Activated CD4-positive, alpha-beta T cell treated with anti-CD3 and anti-CD28 coated beads, Interleukin-2, amount 10 ng/mL, durations not matched to agents 24 days and 14 days (primary cell): Measurements from ENCODE around the gene IL4R. TPM values are rescaled to one million over a fixed set of nuclear protein-coding genes. Genes with fewer than 3 reads are reported as not detected.
"Not testable (repeated sequence)": the region's sequence is repeated elsewhere in the genome, so short reads cannot be mapped to it uniquely, and the experiment has no call there.

Experiments
- DNase-seq: peaks from one replicate; pipeline ENCODE4 v3.0.0; 2022
- H3K27ac Mint-ChIP-seq: one replicate; pipeline ENCODE4 v1.8.0; 2022; ENCODE audit warnings: mild to moderate bottlenecking, mixed read lengths
- H3K27me3 Mint-ChIP-seq: one replicate; pipeline ENCODE4 v1.8.0; 2022; ENCODE audit warnings: mixed read lengths
- H3K36me3 Mint-ChIP-seq: one replicate; pipeline ENCODE4 v1.8.0; 2022; ENCODE audit warnings: low read depth, mild to moderate bottlenecking, mixed read lengths
- H3K4me1 Mint-ChIP-seq: one replicate; pipeline ENCODE4 v1.8.0; 2021; ENCODE audit warnings: mixed read lengths
- H3K4me3 Mint-ChIP-seq: one replicate; pipeline ENCODE4 v1.8.0; 2022; ENCODE audit warnings: mild to moderate bottlenecking, moderate library complexity, mixed read lengths
- H3K9me3 Mint-ChIP-seq: one replicate; pipeline ENCODE4 v1.8.0; 2021; ENCODE audit warnings: mixed read lengths
- intact Hi-C: fragments of 100-400 bp; cut with micrococcal nuclease; formaldehyde crosslinking; loops from one replicate; pipeline ENCODE4 v1.15.1; 2023
- total RNA-seq: library from RNA; stranded (reverse); gene quantifications from 2 replicates; pipeline ENCODE4 v1.2.3, GENCODE V29; 2022

Gene IL4R
- total RNA-seq, 1 donor from 2014 or later, result 375 TPM

- Mint-ChIP-seq H3K4me1 (peaks cover 77% of the 10 kb centered on the region), H3K4me3 (peak overlapping the region; percentile 52), H3K9me3 (no peaks in the 10 kb centered on the region), H3K27me3 (no peaks in the 10 kb centered on the region), H3K27ac (peak overlapping the region; percentile 88), H3K36me3 (peaks cover 88% of the 10 kb centered on the region)
- intact Hi-C loops, result no loop called here
- no peak for DNase-seq
Measured at GRCh38 chr16:27323781-27324561, 10.2 kb downstream of the IL4R start.

GRCh38 chr16:27324851-27325301, 11.1 kb downstream of the IL4R start:
- Mint-ChIP-seq H3K27ac (peak overlapping the region; percentile 85), H3K4me1 (peaks cover 79% of the 10 kb centered on the region), H3K9me3 (no peaks in the 10 kb centered on the region), H3K36me3 (peaks cover 88% of the 10 kb centered on the region), H3K27me3 (no peaks in the 10 kb centered on the region), H3K4me3 (peak overlapping the region; percentile 64)
- intact Hi-C loops, result no loop called here
- no peak for DNase-seq

DNA sequence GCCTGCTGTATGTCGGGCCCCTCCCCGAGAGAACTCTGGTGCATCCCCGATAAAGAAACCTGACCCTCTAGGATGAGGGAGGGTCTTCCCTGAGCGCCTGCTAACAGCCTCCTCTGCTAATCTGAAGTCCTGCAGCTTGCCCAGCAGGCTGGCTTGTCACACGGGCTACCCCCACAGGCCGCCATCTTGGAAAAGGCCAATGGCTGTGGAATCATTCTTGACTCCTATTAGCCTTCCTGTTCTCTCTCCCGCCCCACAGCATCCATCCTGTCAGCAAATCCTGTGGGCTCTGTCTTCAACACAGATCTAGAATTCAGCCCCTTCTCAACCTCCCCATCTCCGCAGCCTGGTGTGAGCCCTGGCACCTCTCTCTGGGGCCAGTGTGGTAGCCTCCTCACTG, 12.0 kb downstream of the IL4R start:
- Mint-ChIP-seq H3K4me3 (peak overlapping the region; percentile 75), H3K36me3 (peaks cover 87% of the 10 kb centered on the region), H3K9me3 (no peaks in the 10 kb centered on the region), H3K27ac (peak overlapping the region; percentile 95), H3K27me3 (no peaks in the 10 kb centered on the region), H3K4me1 (peaks cover 78% of the 10 kb centered on the region)
- DNase-seq, result no peak
- intact Hi-C loops, result loop anchor here (2.0 kb wide), 1 partner anchor 41 kb away; no protein-coding TSS in a partner anchor

- Mint-ChIP-seq H3K4me1 (peaks cover 76% of the 10 kb centered on the region), H3K36me3 (peaks cover 87% of the 10 kb centered on the region), H3K9me3 (no peaks in the 10 kb centered on the region), H3K4me3 (peak overlapping the region; percentile 75), H3K27ac (peak overlapping the region; percentile 95), H3K27me3 (no peaks in the 10 kb centered on the region)
- intact Hi-C loops, result loop anchor here (2.0 kb wide), 1 partner anchor 41 kb away; no protein-coding TSS in a partner anchor
- DNase-seq, result no peak
Measured at GRCh38 chr16:27326251-27326650, 12.5 kb downstream of the IL4R start.

GRCh38 chr16:27326738-27327585, 13.2 kb downstream of the IL4R start:
- peak overlapping the region; percentile 95 for H3K27ac Mint-ChIP-seq
- H3K36me3 Mint-ChIP-seq, result peaks cover 86% of the 10 kb centered on the region
- peaks cover 73% of the 10 kb centered on the region for H3K4me1 Mint-ChIP-seq
- H3K9me3 Mint-ChIP-seq, result no peaks in the 10 kb centered on the region
- no peaks in the 10 kb centered on the region for H3K27me3 Mint-ChIP-seq
- H3K4me3 Mint-ChIP-seq, result peak overlapping the region; percentile 75
- DNase-seq, result peak; percentile 80
- intact Hi-C loops, result loop anchor here (1.0 to 2.0 kb wide), 2 partner anchors 9 to 40 kb away; no protein-coding TSS in a partner anchor

- Mint-ChIP-seq H3K4me3 (peak overlapping the region; percentile 75), H3K36me3 (peaks cover 87% of the 10 kb centered on the region)
- intact Hi-C loops, result loop anchor here (1.0 to 2.0 kb wide), 2 partner anchors 9 to 39 kb away; no protein-coding TSS in a partner anchor
Measured at GRCh38 chr16:27327586-27327915, 13.8 kb downstream of the IL4R start.

GRCh38 chr16:27328937-27329336, 15.2 kb downstream of the IL4R start:
- no peak for DNase-seq
- Mint-ChIP-seq H3K27ac (peak overlapping the region; percentile 87), H3K9me3 (no peaks in the 10 kb centered on the region), H3K27me3 (no peaks in the 10 kb centered on the region), H3K4me3 (peak overlapping the region; percentile 63), H3K4me1 (peaks cover 72% of the 10 kb centered on the region), H3K36me3 (peaks cover 83% of the 10 kb centered on the region)
- intact Hi-C loops, result no loop called here

More at GRCh38 chr16:27327586-27327915, 13.8 kb downstream of the IL4R start:
- Mint-ChIP-seq H3K4me1 (peaks cover 73% of the 10 kb centered on the region), H3K9me3 (no peaks in the 10 kb centered on the region), H3K27ac (peak overlapping the region; percentile 95), H3K27me3 (no peaks in the 10 kb centered on the region)
- DNase-seq, result no peak

DNA sequence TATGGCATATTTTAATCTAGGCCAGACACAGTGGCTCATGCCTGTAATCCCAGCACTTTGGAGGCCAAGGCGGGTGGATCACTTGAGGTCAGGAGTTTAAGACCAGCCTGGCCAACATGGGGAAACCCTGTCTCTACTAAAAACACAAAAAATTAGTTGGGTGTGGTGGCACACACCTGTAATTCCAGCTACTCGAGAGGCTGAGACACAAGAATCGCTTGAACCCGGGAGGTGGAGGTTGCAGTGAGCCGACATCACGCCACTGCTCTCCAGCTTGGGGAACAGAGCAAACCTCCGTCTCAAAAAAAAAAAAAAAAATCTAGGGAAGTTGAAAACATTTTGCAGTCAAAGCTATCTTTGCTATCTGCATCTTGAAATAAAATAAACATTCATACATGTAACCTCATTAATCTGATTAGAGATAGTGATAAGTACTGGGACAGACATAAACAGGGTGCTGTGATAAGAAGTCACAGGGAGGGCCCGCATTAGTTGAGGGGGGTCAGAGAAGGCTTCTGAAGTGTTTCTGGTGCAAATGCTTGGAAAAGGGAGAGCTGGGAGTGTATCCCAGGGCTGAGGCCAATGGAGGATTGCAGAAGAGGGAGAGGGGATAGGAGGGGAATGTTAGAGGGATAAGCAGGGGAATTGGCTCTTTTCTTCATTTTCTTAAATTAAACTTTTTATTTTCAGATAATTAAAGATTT, 15.8 kb downstream of the IL4R start:
- Mint-ChIP-seq H3K27ac (peak overlapping the region; percentile 87), H3K4me1 (peaks cover 71% of the 10 kb centered on the region), H3K36me3 (peaks cover 84% of the 10 kb centered on the region), H3K4me3 (peak overlapping the region; percentile 63)
- intact Hi-C loops, H3K9me3 Mint-ChIP-seq, DNase-seq, H3K27me3 Mint-ChIP-seq: not testable (repeated sequence)

DNA sequence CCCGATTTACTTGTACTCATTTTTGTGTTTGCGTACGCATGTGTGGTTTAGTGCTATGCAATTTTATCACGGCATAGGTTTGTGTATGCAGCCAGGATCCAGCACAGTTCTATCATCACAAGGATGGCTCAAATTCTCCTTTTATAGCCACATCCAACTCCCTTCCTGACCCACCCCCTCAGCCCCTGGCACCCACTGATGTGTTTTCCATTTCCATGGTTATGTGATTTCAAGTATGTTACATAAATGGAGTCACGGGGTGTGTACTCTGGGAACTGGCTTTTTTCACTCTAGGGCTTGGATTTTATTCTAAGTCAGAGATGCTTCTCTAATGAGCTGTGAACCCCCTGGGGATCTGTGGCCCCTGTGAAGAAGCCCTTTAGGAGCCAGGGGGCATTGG, 16.8 kb downstream of the IL4R start:
- Mint-ChIP-seq H3K27ac (peak overlapping the region; percentile 78), H3K9me3 (no peaks in the 10 kb centered on the region), H3K4me3 (no peak overlapping the region), H3K4me1 (peaks cover 75% of the 10 kb centered on the region), H3K36me3 (peaks cover 85% of the 10 kb centered on the region), H3K27me3 (no peaks in the 10 kb centered on the region)
- intact Hi-C loops, result no loop called here
- no peak for DNase-seq

GRCh38 chr16:27332105-27332504, 18.3 kb downstream of the IL4R start:
- H3K27me3 Mint-ChIP-seq, result no peaks in the 10 kb centered on the region
- H3K4me3 Mint-ChIP-seq, result no peak overlapping the region
- intact Hi-C loops, result no loop called here
- no peaks in the 10 kb centered on the region for H3K9me3 Mint-ChIP-seq
- no peak for DNase-seq
- peaks cover 68% of the 10 kb centered on the region for H3K4me1 Mint-ChIP-seq
- peak overlapping the region; percentile 66 for H3K27ac Mint-ChIP-seq
- H3K36me3 Mint-ChIP-seq, result peaks cover 85% of the 10 kb centered on the region

GRCh38 chr16:27333104-27333503, 19.3 kb downstream of the IL4R start:
- no peak for DNase-seq
- Mint-ChIP-seq H3K9me3 (no peaks in the 10 kb centered on the region), H3K4me3 (no peak overlapping the region), H3K36me3 (peaks cover 82% of the 10 kb centered on the region), H3K27ac (peak overlapping the region; percentile 51), H3K27me3 (no peaks in the 10 kb centered on the region), H3K4me1 (peaks cover 64% of the 10 kb centered on the region)
- intact Hi-C loops, result no loop called here

- no peaks in the 10 kb centered on the region for H3K9me3 Mint-ChIP-seq
- H3K27ac Mint-ChIP-seq, result peak overlapping the region; percentile 51
- intact Hi-C loops, result no loop called here
- H3K27me3 Mint-ChIP-seq, result no peaks in the 10 kb centered on the region
- peaks cover 85% of the 10 kb centered on the region for H3K36me3 Mint-ChIP-seq
- no peak overlapping the region for H3K4me3 Mint-ChIP-seq
- DNase-seq, result no peak
- peaks cover 65% of the 10 kb centered on the region for H3K4me1 Mint-ChIP-seq
Measured at GRCh38 chr16:27333549-27333948, 19.8 kb downstream of the IL4R start.

DNA sequence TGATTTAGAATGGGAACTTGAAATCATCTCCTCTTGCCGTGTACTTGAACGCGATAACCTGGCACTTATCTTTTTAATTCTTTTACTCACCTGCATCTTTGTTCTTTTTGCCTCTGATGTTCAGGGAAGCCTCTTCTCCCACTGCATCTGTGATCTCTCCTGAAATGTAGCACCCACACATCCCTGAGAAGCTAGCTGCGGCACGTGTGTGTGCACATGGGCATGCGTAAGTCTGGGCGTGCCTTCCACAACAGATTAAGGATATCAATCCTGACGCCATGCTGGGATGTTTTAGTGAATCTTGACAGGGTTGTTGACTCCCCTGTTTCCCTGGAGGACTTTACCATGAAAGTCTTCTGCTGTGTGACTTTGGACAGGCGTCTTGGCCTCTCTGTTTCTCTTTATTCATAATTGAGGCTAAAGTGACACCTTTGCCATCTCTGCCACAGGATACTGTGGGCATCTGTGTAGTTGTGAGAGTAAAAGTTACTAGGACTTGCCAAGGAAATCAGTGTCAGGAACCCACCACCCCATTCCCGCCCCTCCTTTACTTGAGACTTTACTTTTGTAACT, 20.5 kb downstream of the IL4R start:
- Mint-ChIP-seq H3K27ac (peak overlapping the region; percentile 65), H3K4me1 (peaks cover 59% of the 10 kb centered on the region), H3K9me3 (no peaks in the 10 kb centered on the region), H3K4me3 (no peak overlapping the region), H3K36me3 (peaks cover 85% of the 10 kb centered on the region), H3K27me3 (no peaks in the 10 kb centered on the region)
- intact Hi-C loops, result no loop called here
- no peak for DNase-seq
